Ovary (tissue), 9 donors: ENCODE results near the gene ARL2. TPM values are rescaled to one million over a fixed set of nuclear protein-coding genes. Genes with fewer than 3 reads are reported as not detected.

Experiments
- DNase-seq, 5 donors: peaks; one replicate each; pipeline ENCODE4 v3.0.0-alpha.2; 2019 to 2020
- H3K27ac ChIP-seq, 2 donors: fragments of 200-600 bp; one replicate each; pipeline versions ENCODE4 v1.5.1 to v1.8.0; 2019 to 2022
- H3K27me3 ChIP-seq: fragments of 200-600 bp; one replicate; pipeline ENCODE4 v1.8.0; 2022
- H3K36me3 ChIP-seq: fragments of 200-600 bp; sonication (generic); one replicate; pipeline ENCODE4 v1.5.1; 2019
- H3K4me1 ChIP-seq: one replicate; pipeline ENCODE4 v1.8.1; 2013; ENCODE audit warnings: mild to moderate bottlenecking, moderate library complexity; ENCODE audit not compliant: insufficient read depth
- H3K4me3 ChIP-seq: fragments of 200-600 bp; sonication (generic); one replicate; pipeline ENCODE4 v1.5.1; 2017
- H3K9me3 ChIP-seq, 2 donors: fragments of 200-600 bp in 1 of 2; sonication (generic) in 1 of 2; one replicate each; pipeline versions ENCODE4 v1.5.1 to v1.8.1; 2013 to 2019; ENCODE audit warnings: mild to moderate bottlenecking in 1 of 2, moderate library complexity in 1 of 2
- EP300 ChIP-seq: sonication (generic); formaldehyde crosslinking; IDR thresholded peaks from one replicate; pipeline ENCODE4 v1.6.1; 2017; ENCODE audit warnings: antibody characterized with exemption
- POLR2A ChIP-seq: fragments of 450-650 bp; IDR thresholded peaks from one replicate; pipeline ENCODE4 v1.6.1; 2017; ENCODE audit warnings: antibody characterized with exemption, mild to moderate bottlenecking, moderate library complexity
- WGBS, 3 donors: extraction: QIAGEN DNeasy Blood & Tissue Kit in 1 of 3; methylation state at CpG; one replicate each; pipeline versions ENCODE4 v1.1.5 to v1.1.7; 2013 to 2017; 5-methylcytosine and 5-hydroxymethylcytosine counted together
- intact Hi-C, 4 donors: fragments of 100-400 bp; cut with DNase I; formaldehyde crosslinking; loops; one replicate each; pipeline versions ENCODE4 v1.11.0 to v1.15.1; 2022 to 2023
- polyA plus RNA-seq, 2 donors: library from polyadenylated mRNA; stranded (reverse); fragments of 200-250 nt in 1 of 2; fragments of 350-450 nt in 1 of 2; fragmentation: Illumina TruSeq in 1 of 2; extraction: RNeasy Lipid Tissue Mini Kit (QIAGEN cat#74804) in 1 of 2; gene quantifications; one replicate each; pipeline ENCODE4 v1.2.3, GENCODE V29; 2013 to 2014
- total RNA-seq, 7 donors: library from RNA; depleted of rRNA in 2 of 7; stranded (reverse); fragments of >200 nt in 2 of 7; fragmentation: NEBNext Ultra II Directional in 3 of 7; extraction: Animal tissue kit (Norgen Biotek cat#: 25700) in 3 of 7; gene quantifications; one replicate each; pipeline versions ENCODE4 v1.1.0 to v1.2.4, GENCODE V29; 2016 to 2023
- TF ChIP-seq, protein P1 (sequence below), 3 donors: fragments of 450-650 bp in 2 of 3; fragments of 200-600 bp in 1 of 3; IDR thresholded peaks; one replicate each; pipeline versions ENCODE4 v1.5.1 to v1.8.0; 2016 to 2022; ENCODE audit warnings: antibody characterized with exemption in 3 of 3, mild to moderate bottlenecking in 1 of 3
- donor health status: DM: no; HTN: no; CAD: no; lungs with moderate emphysema.
- donor health status: DM: no; HTN: no; CAD: no.
- donor health status: Bipolar disorder and iron deficiency.
- donor health status: DM: yes; HTN: yes; CAD: no.
- donor health status: DM: no; HTN: no; CAD: no.
- donor health status: DM: yes; HTN: yes; CAD: no.

Gene ARL2
- total and polyA plus RNA-seq, 9 donors: 60.9 to 147 (median 99.7) TPM

DNA sequence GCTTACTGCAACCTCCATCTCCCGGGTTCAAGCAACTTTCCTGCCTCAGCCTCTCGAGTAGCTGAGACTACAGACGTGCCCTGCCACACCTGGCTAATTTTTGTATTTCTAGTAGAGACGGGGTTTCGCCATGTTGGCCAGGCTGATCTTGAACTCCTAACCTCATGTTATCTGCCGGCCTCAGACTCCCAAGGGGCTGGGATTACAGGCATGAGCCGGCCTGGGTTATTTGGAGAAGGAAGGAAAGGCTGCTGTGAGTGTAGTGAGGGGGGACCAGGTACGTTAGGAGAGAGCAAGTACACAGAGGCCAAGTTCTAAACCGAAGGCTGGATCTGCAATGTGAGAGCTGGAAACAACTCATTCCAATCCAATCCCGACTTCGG, 17.6 kb upstream of the ARL2 start:
- H3K36me3 ChIP-seq: no peaks in the 10 kb centered on the region
- no peak for DNase-seq
- H3K9me3 ChIP-seq: no peaks in the 10 kb centered on the region
- intact Hi-C loops: no loop called here
- 10 to 31% (median 12%) methylated on average over 11 of the region's 11 CpGs for WGBS, 3 donors
- H3K4me1 ChIP-seq: peaks cover 5% of the 10 kb centered on the region
- H3K4me3 ChIP-seq: peak overlapping the region; percentile 28
- peak overlapping the region in 1 of 2 donors; percentile 2 for H3K27ac ChIP-seq
- H3K27me3 ChIP-seq: no peaks in the 10 kb centered on the region
- TF ChIP-seq, protein P1, sequence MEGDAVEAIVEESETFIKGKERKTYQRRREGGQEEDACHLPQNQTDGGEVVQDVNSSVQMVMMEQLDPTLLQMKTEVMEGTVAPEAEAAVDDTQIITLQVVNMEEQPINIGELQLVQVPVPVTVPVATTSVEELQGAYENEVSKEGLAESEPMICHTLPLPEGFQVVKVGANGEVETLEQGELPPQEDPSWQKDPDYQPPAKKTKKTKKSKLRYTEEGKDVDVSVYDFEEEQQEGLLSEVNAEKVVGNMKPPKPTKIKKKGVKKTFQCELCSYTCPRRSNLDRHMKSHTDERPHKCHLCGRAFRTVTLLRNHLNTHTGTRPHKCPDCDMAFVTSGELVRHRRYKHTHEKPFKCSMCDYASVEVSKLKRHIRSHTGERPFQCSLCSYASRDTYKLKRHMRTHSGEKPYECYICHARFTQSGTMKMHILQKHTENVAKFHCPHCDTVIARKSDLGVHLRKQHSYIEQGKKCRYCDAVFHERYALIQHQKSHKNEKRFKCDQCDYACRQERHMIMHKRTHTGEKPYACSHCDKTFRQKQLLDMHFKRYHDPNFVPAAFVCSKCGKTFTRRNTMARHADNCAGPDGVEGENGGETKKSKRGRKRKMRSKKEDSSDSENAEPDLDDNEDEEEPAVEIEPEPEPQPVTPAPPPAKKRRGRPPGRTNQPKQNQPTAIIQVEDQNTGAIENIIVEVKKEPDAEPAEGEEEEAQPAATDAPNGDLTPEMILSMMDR (IDR thresholded peaks at IDR 0.05): no peak
- TF ChIP-seq EP300: no peak
- no peak for TF ChIP-seq POLR2A

GRCh38 chr11:64996710-64997380, 17.1 kb upstream of the ARL2 start, which contains the start of gene BATF2:
Gene BATF2 (minus strand): TSS chr11:64996971. CDS start chr11:64996914, 57 bp downstream.
- H3K9me3 ChIP-seq: no peaks in the 10 kb centered on the region
- H3K4me1 ChIP-seq: peaks cover 5% of the 10 kb centered on the region
- H3K4me3 ChIP-seq: peak within 1 kb of the TSS; percentile 28
- peak; percentile 58 to 76 (median 71) for DNase-seq
- TF ChIP-seq, protein P1 (IDR thresholded peaks at IDR 0.05): peak in 2 of 3 donors; percentile 27 to 40
- no peak for TF ChIP-seq EP300
- TF ChIP-seq POLR2A: no peak
- 9 to 22% (median 11%) methylated on average over 9 of the region's 9 CpGs for WGBS, 3 donors
- intact Hi-C loops: no loop called here
- H3K36me3 ChIP-seq: no peaks in the 10 kb centered on the region
- H3K27ac ChIP-seq: peak within 1 kb of the TSS in 1 of 2 donors; percentile 2
- no peaks in the 10 kb centered on the region for H3K27me3 ChIP-seq

DNA sequence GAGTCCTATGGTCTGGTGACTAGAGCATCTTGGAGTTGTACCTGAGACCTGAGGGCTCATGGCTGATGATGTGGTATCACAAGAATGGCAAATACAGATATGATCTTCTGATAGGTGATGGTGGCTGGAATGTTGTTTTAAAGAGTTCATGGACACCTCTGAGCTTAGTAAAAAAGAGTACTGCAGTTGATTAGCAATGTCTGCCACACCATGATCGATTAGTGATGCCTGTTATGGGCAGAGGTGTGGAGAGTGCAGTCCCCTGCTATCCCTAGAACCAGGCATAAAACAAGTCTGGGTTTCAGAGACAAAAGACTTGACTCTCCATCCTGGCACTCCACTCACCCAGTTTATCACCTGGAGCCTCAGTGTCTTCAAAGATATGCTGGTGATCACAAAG, 15.8 kb upstream of the ARL2 start:
- WGBS, 3 donors: 81 to 92% (median 91%) methylated on average over 1 of the region's 1 CpG
- no peak overlapping the region for H3K4me3 ChIP-seq
- H3K27ac ChIP-seq: no peak overlapping the region
- H3K36me3 ChIP-seq: no peaks in the 10 kb centered on the region
- no peaks in the 10 kb centered on the region for H3K27me3 ChIP-seq
- no peak for TF ChIP-seq POLR2A
- TF ChIP-seq, protein P1 (IDR thresholded peaks at IDR 0.05): no peak
- no peak for TF ChIP-seq EP300
- no peak for DNase-seq
- peaks cover 5% of the 10 kb centered on the region for H3K4me1 ChIP-seq
- intact Hi-C loops: no loop called here
- no peaks in the 10 kb centered on the region for H3K9me3 ChIP-seq

DNA sequence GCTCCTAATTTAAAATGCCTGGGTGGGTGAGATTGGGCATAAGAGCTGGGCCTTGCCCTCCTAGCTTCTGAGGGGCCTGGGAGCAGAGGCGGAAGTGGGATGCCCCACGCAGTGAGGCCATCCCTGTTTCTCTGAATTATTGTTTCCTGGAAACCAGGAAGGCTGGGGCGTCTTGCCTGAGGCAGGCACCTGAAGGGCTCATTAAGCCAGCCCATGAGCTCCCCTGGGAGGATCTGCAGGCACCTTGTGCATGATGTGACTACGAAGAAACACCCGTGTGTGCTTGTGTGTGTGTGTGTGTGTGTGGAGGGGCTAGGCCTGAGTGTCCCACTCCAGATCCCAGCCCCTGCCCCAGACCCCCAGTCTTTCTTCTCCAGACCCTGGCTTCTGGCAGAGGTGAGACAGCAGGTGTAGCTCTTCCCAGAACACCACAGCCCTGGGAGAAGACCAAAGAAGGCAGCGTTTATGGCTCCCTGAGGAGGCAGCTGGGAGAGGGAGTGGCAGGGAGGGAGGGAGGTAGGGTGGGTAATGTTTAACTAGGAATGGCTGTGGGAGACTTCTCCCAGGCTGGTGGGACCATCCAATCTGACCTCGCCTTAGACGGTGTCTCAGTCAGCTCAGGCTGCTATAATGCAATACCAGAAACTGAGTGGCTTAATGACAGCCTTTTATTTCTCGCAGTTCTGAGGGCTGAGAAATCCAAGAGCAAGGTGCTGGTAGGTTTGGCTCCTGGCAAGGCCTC, 15.1 kb upstream of the ARL2 start:
- no peak overlapping the region for H3K27ac ChIP-seq
- H3K27me3 ChIP-seq: no peaks in the 10 kb centered on the region
- intact Hi-C loops: no loop called here

More for the DNA sequence above, 15.1 kb upstream of the ARL2 start:
- WGBS, 3 donors: 79 to 83% (median 79%) methylated on average over 9 of the region's 9 CpGs
- TF ChIP-seq, protein P1 (IDR thresholded peaks at IDR 0.05): no peak
- no peaks in the 10 kb centered on the region for H3K9me3 ChIP-seq
- H3K4me3 ChIP-seq: no peak overlapping the region
- no peak for DNase-seq
- peaks cover 5% of the 10 kb centered on the region for H3K4me1 ChIP-seq
- no peaks in the 10 kb centered on the region for H3K36me3 ChIP-seq
